Esophagus muscularis mucosa (tissue), 3 donors: ENCODE measurements around the gene DSP.

Experiments
- POLR2AphosphoS5 ChIP-seq, 2 donors: sonication (generic); formaldehyde crosslinking; IDR thresholded peaks; one replicate each; pipeline ENCODE4 v1.6.1; 2017; ENCODE audit warnings: antibody characterized with exemption in 2 of 2
- TF ChIP-seq, protein P1 (sequence below), 3 experiments: fragments of 200-600 bp in 2 of 3; fragments of 450-650 bp in 1 of 3; sonication (generic) in 2 of 3; IDR thresholded peaks; one replicate each; pipeline ENCODE4 v1.5.1; 2017 to 2019; ENCODE audit warnings: antibody characterized with exemption in 3 of 3, mild to moderate bottlenecking in 2 of 3, moderate library complexity in 1 of 3

DNA sequence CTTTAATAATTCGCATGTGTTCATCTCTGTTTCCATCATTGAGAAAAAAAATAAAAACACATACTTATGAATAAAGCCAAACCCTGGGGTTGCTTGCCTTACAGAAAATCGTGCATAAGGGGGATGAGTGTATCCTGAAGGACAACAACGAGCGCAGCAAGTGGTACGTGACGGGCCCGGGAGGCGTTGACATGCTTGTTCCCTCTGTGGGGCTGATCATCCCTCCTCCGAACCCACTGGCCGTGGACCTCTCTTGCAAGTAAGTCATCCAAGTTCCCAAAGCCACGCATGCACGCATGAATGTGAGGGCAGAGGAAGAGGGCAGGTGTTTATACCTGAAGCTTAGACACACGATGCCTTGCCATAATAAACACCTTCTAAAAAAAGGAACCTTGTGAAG lies 27.6 kb downstream of the DSP start:
- no peak for TF ChIP-seq POLR2AphosphoS5 (IDR thresholded peaks at IDR 0.05)
- TF ChIP-seq, protein P1, sequence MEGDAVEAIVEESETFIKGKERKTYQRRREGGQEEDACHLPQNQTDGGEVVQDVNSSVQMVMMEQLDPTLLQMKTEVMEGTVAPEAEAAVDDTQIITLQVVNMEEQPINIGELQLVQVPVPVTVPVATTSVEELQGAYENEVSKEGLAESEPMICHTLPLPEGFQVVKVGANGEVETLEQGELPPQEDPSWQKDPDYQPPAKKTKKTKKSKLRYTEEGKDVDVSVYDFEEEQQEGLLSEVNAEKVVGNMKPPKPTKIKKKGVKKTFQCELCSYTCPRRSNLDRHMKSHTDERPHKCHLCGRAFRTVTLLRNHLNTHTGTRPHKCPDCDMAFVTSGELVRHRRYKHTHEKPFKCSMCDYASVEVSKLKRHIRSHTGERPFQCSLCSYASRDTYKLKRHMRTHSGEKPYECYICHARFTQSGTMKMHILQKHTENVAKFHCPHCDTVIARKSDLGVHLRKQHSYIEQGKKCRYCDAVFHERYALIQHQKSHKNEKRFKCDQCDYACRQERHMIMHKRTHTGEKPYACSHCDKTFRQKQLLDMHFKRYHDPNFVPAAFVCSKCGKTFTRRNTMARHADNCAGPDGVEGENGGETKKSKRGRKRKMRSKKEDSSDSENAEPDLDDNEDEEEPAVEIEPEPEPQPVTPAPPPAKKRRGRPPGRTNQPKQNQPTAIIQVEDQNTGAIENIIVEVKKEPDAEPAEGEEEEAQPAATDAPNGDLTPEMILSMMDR (IDR thresholded peaks at IDR 0.05) = no peak
